Measurements from ENCODE around the gene ARHGAP40.

Gene ARHGAP40

DNA sequence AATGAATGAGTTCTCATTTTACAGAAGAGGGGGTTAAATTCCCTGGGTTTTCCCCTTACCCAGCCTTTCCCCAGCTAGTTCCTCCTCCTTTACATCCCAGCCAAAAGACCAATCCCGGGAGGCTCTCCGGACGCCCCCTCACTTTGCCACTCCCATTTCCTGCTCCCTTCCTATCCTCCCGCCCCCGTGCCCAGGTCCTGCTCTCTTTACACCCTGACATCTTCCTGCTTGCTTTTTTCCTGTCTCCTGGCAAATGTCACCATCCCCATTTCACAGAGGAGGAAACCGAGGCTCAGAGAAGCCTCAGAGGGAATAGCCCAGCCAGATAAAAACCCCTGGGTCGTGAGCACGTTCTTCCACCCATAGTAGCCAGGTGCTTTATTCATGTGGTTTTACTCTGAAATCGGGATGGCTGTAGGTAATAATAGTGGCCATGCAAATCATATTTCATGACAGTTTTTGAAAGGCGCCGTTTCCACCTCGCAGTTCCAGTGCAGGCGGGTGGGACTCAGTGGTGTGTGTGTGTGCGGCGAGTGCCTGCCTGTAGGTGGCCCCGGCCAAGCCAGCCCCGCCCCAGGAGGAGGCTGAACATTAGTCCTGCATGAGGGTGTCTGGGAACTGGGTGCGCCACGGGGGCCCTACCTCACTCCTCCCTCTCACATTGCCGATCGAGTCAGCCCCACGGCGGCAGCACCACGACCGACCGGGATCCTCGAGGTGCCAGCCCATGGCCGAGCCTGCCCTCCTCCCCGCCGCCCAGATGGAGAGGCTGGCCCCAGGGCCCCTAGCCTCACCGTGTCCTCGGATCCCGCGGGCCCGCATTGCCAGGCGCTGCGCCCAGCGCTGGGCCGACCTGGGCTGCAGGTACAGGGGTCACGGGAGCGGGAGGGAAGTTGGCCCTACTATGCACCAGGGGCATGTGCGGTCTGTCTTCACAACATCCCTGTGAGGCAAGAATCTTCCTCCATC lies at the start of gene ARHGAP40:
Gene ARHGAP40 (plus strand): TSS at position 594 of the 969 bp plus-strand sequence.
- DNase-seq (ENCODE audit: low spot score) = peak; percentile 61

DNA sequence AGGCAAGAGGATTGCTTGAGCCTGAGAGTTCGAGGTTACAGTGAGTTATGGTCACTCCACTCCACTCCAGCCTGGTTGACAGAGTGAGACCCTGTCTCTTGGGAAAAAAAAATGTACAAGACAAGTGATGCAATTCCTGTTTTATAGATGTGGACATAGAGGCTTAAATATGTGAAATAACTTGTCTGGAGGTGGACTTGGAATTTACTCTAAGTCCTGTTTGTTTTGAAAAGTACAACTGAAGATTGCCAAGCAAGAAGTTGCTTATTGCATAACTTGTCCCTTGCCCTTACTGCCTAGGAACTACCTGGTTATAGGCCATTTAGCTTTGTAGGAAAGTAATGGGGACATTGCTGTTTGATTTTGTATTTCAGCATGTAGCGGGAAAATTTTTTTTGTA lies 46.6 kb upstream of the ARHGAP40 start:
- no peak for DNase-seq (ENCODE audit: low spot score)

DNA sequence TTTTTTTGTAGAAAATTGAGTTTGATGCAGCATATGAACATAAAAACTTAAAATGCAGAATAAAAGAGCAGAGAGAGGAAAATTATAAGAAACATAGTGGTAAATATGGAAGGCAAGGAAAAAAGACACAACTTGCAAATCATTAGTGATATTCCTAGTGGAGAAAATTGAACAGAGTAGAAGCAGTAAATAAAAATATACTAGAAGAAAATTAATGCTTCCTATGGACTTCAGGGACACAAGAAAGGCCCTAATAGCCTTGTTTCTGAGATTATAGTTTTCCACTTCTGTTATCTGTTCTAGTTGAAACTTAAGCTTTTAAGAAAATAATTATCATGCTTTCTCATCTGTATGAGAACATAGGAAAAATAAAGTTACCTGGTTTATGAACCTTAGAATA lies 46.2 kb upstream of the ARHGAP40 start:
- no peak for DNase-seq (ENCODE audit: low spot score)

DNA sequence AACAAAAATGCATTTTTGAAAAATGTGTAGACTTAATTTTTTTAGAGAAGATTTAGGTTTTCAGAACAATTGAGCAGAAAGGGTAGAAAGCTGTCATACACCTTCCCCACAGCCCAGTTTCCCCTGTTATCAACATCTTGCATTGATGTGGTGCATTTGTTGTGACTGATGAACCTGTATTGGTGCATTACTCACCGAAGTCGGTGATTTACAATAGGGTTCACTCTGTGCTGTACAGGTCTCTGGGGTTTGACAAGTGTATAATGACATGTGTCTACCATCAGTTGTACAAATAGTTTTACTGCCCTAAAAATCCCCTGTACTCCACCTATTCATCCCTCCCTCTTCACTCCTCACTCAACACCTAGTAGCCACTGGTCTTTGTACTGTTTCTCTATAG lies 44.4 kb upstream of the ARHGAP40 start:
- DNase-seq (ENCODE audit: low spot score) = no peak

DNA sequence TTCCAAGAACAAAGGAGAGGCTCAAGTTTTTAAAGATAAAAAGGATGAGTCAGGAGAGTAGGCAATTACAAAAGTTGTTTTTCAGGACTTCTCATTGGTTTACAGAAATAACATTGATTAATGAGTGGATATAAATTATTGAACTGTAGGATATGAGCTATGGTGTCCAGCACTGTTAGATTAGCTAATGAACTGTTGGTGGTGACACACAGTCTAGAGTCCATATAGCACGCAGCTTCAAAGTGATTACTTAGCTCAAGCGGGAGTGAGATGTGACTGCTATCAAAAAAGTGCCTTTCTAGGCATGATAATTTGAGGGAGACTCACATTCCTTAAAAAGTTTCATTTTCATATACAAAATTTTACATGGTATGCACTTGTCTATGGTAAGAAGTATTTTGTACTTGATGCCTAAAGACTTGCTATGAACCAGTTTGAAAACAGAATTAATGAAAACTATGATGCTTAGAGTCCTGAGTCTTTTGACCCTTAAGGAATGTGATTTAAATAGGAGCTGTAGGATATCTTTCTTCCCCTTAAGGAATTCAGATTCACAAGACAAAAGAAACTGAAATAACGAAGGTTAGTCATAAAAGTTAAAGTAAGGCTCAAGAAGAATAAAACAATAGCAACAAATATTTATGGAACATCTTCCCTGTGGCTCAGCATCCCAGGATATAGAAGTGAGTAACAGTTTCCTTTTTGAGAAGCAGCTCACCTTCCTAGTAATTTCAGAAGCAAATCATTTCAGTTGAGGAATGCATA lies 42.8 kb upstream of the ARHGAP40 start:
- no peak for DNase-seq (ENCODE audit: low spot score)

DNA sequence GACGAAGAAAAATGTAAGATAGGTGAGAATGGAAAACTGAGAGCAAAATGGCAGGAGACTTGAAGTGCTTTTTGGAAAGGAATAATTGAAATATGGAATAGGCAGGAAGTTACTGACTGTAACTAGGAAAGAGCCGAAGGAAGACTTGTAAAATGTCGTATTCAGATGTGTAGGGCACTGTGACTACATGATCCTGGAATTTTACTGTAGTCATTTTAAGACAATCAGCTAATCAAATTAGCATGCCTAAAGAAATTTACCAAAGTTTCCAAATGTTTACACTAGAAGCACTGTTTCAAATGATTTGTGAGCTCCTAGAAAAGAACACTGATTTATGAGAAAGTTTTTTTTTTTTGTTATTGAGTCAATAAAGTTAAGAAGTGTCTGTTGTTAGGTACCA lies 41.8 kb upstream of the ARHGAP40 start:
- DNase-seq (ENCODE audit: low spot score) = no peak

DNA sequence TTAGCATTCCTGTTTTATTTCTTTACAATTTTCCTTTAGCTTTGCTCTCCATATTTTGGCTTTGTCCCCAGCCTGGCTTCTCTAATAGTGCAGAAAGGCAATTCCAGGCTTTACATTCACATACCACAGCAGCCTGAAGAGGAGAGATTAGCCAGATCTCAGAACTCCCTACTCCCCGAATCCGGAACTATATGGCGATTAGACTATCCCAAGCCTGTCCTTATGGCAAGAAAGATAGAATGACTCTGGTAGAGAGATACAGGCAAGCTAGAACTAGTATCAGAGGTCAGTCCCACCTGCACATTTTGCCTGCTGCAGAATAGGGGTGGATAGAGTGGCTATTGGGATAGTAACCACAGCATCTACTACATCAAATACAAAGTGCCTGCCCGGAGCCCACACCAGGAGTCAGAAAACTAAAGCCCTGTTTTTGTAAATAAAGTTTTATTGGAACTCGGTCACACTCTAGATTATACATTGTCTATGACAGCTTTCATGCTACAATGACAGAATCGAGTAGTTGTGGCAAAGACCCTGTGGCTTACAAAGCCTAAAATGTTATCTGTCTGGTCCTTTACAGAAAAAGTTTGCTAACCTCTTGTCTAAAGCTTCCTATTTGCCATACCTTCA lies 37.7 kb upstream of the ARHGAP40 start:
- no peak for DNase-seq (ENCODE audit: low spot score)

DNA sequence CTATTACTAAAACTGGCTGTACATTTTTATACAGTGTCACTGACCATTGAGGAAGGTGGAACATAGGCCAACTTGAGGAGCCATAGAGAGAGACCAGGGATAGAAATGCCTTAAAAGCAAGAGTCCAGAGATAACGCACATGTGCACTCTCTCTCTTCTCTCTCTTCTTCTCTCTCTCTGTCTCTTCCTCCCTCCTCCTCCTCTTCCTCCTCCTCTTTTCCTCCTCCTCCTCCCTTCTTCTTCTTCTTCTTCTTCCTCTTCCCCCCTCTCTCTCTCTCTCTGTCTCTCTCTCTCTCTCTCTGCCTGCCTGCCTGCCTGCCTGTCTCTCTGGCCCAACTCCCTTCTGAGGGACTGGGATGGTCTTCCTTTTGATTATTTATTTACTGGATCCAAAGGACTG lies 36.9 kb upstream of the ARHGAP40 start:
- no peak for DNase-seq (ENCODE audit: low spot score)

DNA sequence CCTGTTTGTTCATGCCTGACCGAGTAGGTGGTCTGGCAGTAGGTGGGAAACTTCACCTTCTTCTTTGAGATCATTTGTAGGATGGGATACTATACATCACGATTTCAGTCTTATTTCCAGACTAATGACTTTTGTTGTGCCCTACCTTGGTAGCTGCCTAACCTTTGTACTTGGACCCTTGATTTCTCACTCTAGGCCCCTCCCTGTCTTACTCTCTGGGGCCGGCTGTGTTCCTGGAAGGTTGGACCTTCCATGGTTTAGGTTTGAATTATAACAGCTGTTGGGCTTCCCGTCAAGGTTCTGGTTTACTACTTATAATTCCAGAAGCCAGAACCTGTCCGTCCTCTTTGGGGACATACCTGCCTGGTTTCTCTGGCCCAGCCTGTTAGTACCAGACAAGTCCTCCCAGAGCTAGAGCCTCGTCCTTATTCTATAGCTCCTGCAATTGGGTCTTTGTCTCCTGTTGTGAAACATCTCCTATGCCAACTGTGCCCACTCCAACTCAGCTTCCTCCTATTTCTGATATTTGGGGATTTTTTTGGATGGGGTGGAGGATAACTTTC lies 35.5 kb upstream of the ARHGAP40 start:
- no peak for DNase-seq (ENCODE audit: low spot score)

DNA sequence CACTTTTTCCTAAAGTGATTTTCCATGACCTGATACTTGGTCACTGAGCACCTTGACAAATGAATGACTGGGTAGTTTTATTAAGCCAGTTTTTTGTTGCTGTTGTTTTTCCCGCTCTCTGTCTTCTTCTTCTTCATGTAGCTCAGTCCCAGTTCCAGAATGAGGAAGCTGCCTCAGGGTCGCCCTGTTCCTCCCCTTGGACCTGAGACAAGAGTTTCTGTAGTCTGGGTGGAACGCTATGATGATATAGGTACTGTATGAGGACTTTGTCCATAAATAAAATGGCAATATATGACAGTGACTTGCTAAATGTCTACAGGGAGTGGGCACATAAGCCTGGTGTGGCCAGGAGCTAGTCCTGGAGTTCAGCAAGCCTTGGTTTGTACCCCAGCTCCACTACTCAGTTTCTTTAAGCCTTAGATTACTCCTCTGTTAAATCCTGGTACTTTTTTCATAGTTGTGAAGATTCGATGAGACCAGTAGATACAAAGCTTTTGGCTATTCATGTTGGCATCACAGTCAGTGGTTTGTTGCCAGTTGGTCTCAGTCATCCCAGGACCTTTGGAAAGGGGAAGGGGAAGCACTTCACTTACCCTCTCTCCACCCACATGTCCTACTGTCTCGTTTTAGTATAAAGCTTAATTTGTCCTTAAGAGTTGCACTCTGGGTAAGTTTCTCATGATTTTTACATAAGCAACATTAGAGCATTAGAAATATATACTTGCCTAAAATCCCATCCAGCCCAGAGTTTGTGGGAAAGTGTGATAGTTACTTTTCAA lies 31.7 kb upstream of the ARHGAP40 start:
- DNase-seq (ENCODE audit: low spot score) = no peak

DNA sequence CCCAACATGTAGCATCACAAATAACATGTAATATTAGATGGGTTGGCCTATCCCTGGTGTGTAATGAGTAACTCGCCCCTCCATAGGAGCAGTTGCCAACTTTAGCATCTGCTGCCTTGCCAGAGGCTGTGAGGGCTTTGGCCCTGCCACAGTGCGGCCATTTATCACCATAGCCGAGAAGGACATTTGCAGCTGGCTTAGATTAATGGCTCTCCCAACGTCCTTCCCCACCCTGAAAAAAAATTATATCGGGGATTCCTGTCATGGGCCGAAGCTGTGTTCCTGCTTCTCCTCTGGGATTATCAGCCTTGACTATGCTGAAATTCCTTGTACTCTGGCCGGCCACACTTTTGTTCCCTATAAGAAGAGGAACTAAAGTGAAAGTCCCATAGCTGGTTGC lies 28.2 kb upstream of the ARHGAP40 start:
- no peak for DNase-seq (ENCODE audit: low spot score)

DNA sequence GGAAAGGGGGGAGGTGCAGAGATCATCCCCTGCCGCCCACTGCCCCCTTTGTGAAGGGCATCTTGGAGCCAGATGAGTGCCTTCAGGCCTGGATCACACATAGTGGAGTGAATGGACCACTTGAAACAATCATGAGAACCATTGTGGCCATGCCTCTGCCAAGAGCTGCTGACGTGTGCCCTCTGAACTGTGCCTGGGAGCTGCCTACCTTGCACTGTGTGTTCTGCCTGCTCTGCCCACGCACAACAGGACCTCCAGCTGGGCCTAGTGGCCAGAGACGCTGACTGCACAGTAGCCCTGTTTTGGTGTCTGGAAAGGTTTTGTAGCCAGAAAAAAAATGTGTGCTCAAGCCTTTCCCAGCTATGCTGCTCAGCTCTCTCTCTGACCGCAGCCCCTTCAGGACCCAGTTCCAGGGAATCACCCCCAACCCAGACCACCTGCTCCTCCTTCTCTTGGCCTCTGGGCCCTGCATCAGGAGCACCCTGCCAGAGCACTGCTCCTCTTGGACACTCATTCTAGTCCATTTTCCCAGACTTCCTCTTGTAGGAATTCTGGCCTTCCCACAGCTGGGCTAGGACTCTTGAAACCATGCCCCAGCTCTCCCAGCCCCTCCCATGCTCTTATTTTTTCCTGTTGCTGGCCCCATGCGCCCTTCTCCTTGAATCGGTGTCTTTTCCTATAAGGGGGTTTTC lies 22.2 kb upstream of the ARHGAP40 start:
- DNase-seq (ENCODE audit: low spot score) = no peak

DNA sequence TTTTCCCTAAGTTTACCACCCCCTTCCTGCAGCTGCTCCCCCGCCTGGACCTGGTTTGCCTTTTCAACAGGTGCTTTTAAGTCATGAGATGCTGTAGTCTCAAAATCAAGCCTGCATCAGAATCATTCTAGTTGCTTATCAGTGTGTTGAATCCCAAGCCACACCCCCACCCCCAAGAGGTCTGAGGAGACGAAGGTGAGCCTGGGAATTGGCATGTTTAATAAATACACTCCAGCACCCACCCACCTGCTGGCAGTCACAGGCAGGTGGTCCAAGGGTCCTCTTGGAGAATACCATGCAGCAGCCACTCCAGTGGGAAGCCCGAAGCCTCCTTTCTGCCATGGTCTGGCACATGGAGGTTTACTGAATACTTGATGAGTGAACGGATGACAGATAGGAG lies 21.7 kb upstream of the ARHGAP40 start:
- DNase-seq (ENCODE audit: low spot score) = no peak

DNA sequence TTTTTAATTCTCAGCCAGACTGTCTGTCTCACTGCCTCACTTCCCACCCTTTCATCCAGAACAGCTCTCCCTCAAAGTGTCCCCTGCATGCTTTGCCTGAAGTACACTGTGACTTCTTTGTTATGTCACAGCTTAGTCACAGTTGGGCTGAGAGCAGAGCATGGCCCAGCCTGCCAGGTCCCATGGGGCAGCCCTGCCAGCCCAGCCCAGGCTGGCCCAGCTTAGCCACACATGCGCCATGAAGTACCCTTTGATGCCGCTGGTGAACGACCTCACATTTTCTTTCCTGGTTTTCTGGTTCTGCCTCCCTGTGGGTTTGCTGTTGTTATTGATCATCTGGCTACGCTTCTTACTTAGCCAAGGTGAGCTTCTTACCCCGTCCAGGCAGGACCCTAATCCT lies 20.6 kb upstream of the ARHGAP40 start, which contains the start of gene ADIG:
Gene ADIG (plus strand): TSS at position 185 of the 400 bp plus-strand sequence. CDS start 54 bp downstream, at position 239.
- no peak for DNase-seq (ENCODE audit: low spot score)

DNA sequence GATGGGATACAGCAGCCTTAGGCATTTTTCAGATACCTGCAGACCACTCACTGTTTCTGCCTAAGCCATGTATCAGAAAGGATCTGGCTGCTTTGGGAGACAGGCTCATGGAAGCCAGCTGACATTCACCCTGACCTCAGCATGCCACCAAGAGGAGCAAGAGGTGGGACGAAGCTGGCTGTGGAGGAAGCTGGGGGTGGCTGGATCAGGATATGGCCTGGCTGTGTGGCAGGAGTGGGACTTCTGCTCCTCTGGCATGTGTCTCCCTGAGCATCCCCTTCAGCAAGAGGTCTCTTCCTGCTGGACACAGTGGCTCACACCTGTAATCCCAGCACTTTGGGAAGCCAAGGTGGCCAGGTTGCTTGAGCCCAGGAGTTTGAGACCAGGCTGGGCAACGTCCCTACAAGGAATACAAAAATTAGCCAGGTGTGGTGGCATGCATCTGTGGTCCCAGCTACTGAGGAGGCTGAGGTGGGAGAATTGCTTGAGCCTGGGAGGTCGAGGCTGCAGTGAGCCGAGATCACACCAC lies 19.7 kb upstream of the ARHGAP40 start:
- DNase-seq (ENCODE audit: low spot score) = no peak

DNA sequence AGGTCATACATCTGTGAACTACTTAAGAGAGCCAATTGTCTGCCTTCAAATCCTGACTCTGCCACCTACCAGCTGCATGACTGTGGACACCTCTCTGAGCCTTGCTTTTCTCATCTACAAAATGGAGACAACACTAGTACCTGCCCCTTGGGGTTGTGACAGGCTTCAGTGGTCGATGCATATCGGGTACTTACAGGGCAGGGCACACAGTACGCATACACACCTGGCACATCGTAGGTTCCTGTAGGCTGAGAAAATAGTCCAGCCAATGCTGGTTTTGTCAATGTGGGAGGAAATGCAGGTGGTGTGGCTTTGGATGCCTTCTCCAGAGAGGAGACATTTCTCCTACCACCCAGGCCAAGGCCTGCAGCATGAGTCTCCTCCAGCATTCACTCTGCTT lies 18.3 kb upstream of the ARHGAP40 start:
- no peak for DNase-seq (ENCODE audit: low spot score)

DNA sequence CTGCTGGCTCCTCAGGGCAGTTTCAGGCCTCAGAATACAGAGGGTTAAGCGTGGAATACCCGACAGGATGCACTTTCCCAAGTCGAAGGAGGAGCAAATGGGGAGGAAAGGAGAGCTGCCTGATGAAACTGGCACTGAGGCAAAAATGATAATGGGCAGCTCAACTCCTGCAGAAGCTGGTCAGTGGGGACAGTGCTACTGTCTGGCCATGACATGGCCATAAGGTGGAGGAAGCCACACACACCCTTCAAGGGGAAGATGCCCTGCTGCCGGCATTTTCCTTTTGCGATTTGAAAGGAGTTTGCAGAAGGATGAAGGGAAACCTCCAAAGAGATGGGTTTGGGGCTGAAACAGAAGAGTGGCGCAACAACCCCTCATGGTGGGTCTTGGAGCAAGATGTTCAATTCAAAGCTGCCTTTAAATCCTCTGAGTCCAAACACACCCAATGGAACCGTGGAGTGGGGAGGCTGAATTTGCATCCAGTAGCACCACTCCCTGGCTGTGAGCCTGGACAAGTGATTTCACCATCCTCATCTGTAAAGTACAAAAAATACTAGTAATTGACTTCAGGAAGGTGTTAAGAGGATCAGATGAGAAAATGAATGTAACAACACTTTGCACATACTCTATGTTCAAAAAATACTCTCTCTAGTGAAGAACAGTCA lies 17.4 kb upstream of the ARHGAP40 start:
- DNase-seq (ENCODE audit: low spot score) = no peak

DNA sequence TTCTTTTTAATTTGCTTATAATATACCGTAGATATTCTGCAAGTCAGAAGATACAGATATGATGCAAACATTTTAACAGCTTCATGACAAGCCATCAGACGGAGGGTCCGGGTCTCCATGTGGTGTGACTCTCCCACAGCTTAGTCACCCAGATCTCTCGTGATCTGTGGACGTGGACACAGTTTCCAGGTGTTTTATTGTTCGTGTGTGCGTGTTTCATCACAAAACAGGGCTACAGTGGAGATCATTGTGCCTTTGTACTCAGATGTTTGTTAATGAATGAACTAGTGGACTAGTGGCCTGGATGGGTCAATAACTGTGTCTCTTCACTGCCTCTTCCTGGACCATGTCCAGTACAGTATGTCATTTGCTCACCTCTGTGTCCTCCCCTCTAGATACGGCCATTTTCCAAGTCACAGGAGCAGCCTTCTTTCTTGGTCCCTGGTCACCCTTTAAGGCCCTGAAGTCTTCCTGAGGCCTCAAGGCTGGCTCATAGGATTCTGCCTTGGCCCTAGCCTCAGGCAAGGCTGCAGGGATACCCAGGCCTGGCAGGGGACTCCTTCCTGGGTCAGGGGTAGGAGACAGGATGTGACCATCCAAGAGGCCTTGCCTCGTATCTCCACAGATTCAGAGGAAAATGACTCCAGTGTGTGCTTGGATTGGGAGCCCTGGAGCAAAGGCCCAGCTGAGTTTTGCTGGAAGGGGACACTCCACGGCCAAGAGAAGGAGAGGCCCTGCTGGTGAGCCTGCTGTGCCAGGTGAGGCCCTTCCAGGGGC lies 16.0 kb upstream of the ARHGAP40 start:
- DNase-seq (ENCODE audit: low spot score) = no peak

DNA sequence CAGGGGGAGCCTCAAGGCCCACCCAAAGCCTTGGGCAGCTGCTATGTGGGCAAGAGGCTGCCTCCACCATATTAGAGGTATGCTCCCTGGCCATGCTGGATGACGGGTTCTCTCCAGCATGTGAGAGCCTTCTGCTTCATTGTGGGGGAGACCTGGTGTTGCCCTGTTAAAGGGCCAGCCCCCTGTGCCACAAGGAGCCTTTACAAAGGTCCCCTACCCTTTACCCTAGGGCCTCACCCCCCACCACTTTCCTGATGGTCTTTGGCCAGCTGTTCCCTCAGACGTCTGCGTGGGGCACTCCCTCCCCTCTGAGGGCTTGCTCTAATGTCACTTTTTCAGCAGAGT lies 15.5 kb upstream of the ARHGAP40 start:
- no peak for DNase-seq (ENCODE audit: low spot score)
